NOMO-1 (cell line): Measurements from ENCODE around the gene C13orf42.

ENCODE experiments used
- DNase-seq, 2 experiments: peaks; one replicate each; lab custom pipeline; 2025; ENCODE audit not compliant: unreplicated experiment in 2 of 2; lab: John Stamatoyannopoulos, UW

Gene C13orf42

DNA sequence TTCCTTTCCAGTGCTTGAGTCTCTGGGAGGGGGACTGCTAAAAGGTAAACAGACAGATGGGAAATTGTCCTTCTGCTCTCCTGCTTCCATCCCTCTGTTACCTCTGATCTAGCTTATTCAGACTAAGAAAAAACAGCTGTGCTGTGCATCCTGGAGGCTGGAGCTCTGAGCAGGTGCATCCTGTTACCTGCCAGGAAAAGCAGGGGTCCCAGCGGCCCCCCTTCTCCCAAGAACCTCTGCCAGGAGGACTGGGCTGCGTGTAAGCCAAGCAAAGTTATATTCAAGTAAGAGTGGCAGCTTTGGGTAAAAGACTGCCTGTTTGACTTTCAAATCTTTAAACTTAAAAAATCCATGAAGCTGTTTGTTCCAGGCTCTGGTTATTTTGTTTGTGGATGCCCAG is 75.1 kb downstream of the C13orf42 start:
- DNase-seq: no peak

GRCh38 chr13:51035469-51035868 is 75.6 kb downstream of the C13orf42 start:
- DNase-seq: no peak

DNA sequence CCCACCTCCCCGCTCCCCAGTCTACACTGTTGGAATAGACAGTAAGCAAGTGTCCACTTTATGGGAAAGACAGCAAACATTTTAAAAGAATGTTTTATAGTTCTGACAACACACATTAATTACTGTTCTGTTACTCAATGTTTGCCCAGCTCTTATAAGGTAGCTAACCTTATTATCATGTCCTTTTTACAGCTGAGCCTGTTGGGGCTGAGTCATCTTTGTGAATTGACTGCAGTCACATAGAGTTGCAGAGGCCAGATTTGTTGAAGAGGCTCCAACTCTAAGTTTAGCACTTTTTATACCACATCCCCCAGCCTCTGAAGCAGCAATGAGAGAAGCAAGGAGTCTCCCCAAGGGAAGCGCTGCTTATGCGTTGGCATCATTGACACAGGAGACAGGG is 76.2 kb downstream of the C13orf42 start:
- DNase-seq: no peak

DNA sequence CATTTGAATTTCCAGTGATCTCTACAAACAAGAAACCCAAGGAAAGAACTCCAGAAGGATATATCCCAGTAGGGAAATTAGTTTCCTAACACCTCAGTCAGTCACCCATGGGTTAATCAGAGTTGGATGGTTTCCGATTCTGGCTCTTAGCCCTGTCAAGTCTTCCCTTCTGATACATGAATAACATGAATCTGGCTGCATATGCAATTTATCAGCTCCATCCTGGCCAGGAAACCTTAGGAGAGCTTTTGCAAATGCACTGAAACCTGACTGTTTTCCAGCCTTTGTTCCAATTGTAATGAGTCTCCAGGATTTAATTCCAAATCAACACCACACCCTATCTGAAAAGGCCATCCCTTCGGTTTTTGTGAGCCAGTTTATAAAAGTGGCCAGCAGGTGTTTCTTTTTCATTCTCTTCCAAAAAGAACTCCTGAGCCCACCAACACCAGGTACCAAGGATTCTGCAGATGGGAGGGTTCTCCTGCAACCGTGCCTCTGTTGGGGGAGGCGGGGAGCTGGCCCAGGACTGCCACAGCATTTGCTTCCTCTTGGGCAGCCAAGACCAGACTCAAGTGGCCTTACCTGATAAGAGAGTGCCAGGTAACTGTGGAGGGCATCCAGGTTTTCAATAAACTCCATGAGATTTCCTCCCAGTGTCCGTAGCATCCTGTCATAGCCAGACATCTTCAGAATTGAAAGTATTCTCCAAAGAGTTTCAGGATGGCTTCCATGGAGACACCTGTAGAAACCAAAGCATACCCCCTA is 77.5 kb downstream of the C13orf42 start:
- no peak for DNase-seq

GRCh38 chr13:51032831-51033230 is 78.2 kb downstream of the C13orf42 start:
- DNase-seq: no peak
